Tibial nerve (tissue), 4 donors: ENCODE results near the gene SRSF10. TPM values are rescaled to one million over a fixed set of nuclear protein-coding genes. Genes with fewer than 3 reads are reported as not detected.

Experiments
- DNase-seq, 2 donors: peaks; one replicate each; pipeline ENCODE4 v3.0.0-alpha.2; 2019; ENCODE audit warnings: low spot score in 2 of 2
- H3K27ac ChIP-seq, 4 donors: fragments of 200-600 bp; sonication (generic) in 3 of 4; one replicate each; pipeline ENCODE4 v1.5.1; 2017 to 2019; ENCODE audit warnings: mild to moderate bottlenecking in 1 of 4
- H3K27me3 ChIP-seq, 2 donors: fragments of 200-600 bp; sonication (generic) in 1 of 2; one replicate each; pipeline versions ENCODE4 v1.5.1 to v1.6.0; 2017 to 2019
- H3K36me3 ChIP-seq, 3 donors: fragments of 200-600 bp; sonication (generic); one replicate each; pipeline ENCODE4 v1.5.1; 2018 to 2019
- H3K4me1 ChIP-seq, 4 donors: fragments of 200-600 bp; sonication (generic) in 3 of 4; one replicate each; pipeline ENCODE4 v1.5.1; 2017 to 2019
- H3K4me3 ChIP-seq, 4 donors: fragments of 200-600 bp; sonication (generic) in 3 of 4; one replicate each; pipeline ENCODE4 v1.5.1; 2017 to 2019; ENCODE audit warnings: mild to moderate bottlenecking in 1 of 4, moderate library complexity in 1 of 4
- H3K9me3 ChIP-seq, 4 donors: fragments of 200-600 bp; sonication (generic) in 3 of 4; one replicate each; pipeline ENCODE4 v1.5.1; 2017 to 2019
- EP300 ChIP-seq, 2 donors: sonication (generic); formaldehyde crosslinking; IDR thresholded peaks; one replicate each; pipeline ENCODE4 v1.6.1; 2017; ENCODE audit warnings: antibody characterized with exemption in 2 of 2, mild to moderate bottlenecking in 1 of 2
- POLR2A ChIP-seq, 2 donors: fragments of 450-650 bp; IDR thresholded peaks; one replicate each; pipeline ENCODE4 v1.6.1; 2017; ENCODE audit warnings: antibody characterized with exemption in 2 of 2, mild to moderate bottlenecking in 2 of 2, moderate library complexity in 2 of 2
- WGBS, 2 donors: methylation state at CpG; one replicate each; pipeline ENCODE4 v1.1.5; 2018; 5-methylcytosine and 5-hydroxymethylcytosine counted together
- total RNA-seq, 4 donors: library from RNA; depleted of rRNA; stranded (reverse); fragments of >200 nt; gene quantifications; one replicate each; pipeline ENCODE4 v1.1.0, GENCODE V29; 2016
- TF ChIP-seq, protein P1 (sequence below), 5 experiments: fragments of 200-600 bp in 3 of 5; fragments of 450-650 bp in 2 of 5; sonication (generic) in 3 of 5; IDR thresholded peaks; one replicate each; pipeline ENCODE4 v1.5.1; 2016 to 2019; ENCODE audit warnings: antibody characterized with exemption in 5 of 5, mild to moderate bottlenecking in 3 of 5, moderate library complexity in 2 of 5

Gene SRSF10
- 100 to 1,000 TPM in 1 of 4 donors, 10 to 100 TPM in 3; 58.6 to 113 (median 89.9) TPM for total RNA-seq

DNA sequence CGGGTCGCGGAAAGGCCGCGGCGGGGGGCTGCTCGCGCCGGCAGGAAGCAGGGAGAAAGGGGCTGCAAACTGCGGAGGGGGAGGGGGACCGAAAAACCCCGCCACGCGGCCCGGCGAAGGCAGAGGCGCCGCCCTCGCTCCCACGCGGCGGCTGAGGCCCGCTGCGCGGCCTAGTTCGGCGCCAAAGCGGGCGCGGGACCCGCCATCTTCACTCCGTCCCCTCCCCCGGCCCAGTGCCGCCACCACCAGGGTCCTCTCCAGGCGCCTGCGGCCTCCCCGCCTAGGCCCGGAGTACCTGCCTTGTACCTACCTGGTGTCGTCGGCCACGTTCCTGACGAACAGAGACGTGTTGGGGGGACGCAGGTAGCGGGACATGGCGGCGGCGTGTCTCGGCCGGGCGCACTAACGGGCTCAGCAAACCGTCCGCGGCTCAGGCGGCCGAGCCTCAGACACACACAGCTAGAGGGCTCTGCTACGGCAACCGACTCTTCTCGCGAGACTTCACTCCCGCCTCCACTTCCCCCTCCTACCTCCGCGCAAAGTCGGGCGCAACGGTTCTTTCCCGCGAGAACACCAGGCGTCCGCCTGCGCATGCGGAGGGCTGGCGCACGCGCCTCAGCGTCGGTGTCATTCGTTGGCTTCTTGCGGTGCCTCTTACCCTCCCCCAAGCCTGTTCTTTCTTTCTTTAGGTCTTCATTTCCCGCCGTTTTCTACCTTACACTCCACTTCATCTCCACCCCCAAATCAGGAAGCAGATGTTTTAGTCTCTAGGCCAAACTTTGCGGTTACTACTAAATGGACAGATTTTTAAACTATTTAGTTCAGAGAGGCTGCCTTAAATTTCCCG lies at the start of gene SRSF10:
SRSF10 (minus strand) TSS at position 447 of the 847 bp plus-strand sequence; CDS start at position 375, 72 bp downstream.
- Histone ChIP-seq H3K4me3 (peak within 1 kb of the TSS; percentile 70 to 97 (median 93)), H3K9me3 (no peaks in the 10 kb centered on the region), H3K4me1 (peaks cover 0 to 59% (median 37%) of the 10 kb centered on the region in 4 donors), H3K27ac (peak within 1 kb of the TSS; percentile 93 to 99 (median 98)), H3K27me3 (no peaks in the 10 kb centered on the region), H3K36me3 (no peaks in the 10 kb centered on the region)
- WGBS, 2 donors: 1% methylated on average over 68 to 84 of the region's 84 CpGs
- peak; percentile 95 for DNase-seq
- TF ChIP-seq EP300 (IDR thresholded peaks at IDR 0.05) (peak; percentile 94 to 99), POLR2A (IDR thresholded peaks at IDR 0.05) (peak; percentile 99)
- TF ChIP-seq, protein P1, sequence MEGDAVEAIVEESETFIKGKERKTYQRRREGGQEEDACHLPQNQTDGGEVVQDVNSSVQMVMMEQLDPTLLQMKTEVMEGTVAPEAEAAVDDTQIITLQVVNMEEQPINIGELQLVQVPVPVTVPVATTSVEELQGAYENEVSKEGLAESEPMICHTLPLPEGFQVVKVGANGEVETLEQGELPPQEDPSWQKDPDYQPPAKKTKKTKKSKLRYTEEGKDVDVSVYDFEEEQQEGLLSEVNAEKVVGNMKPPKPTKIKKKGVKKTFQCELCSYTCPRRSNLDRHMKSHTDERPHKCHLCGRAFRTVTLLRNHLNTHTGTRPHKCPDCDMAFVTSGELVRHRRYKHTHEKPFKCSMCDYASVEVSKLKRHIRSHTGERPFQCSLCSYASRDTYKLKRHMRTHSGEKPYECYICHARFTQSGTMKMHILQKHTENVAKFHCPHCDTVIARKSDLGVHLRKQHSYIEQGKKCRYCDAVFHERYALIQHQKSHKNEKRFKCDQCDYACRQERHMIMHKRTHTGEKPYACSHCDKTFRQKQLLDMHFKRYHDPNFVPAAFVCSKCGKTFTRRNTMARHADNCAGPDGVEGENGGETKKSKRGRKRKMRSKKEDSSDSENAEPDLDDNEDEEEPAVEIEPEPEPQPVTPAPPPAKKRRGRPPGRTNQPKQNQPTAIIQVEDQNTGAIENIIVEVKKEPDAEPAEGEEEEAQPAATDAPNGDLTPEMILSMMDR (IDR thresholded peaks at IDR 0.05): peak; percentile 28 to 84 (median 65)

DNA sequence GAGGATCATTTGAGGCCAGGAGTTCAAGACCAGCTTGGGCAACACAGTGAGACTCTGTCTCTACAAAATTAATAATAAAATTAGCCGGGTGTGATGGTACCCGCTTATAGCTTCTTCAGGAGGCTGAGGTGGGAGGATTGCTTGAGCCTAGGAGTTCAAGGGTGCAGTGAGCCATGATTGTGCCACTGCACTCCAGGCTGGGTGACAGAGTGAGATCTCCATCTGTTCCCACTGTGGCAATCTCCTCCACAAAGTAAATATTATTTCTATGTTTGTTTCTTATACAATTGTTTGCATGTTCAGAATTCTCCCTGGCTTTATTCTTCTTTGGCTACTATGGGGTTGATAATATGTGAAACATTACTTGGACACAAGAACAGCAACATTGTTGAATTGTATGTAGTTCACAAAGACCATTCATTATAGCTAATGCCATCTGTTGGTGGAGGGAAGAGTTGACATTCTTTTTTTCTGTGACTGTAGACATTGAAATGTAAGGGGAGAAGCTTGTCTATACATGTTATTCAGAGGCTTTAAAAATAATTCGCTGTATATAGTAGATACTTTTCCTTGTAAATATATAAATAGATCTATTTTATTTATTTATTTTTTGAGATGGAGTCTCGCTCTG lies 47.8 kb upstream of the SRSF10 start:
- no peak overlapping the region for H3K4me3 ChIP-seq

DNA sequence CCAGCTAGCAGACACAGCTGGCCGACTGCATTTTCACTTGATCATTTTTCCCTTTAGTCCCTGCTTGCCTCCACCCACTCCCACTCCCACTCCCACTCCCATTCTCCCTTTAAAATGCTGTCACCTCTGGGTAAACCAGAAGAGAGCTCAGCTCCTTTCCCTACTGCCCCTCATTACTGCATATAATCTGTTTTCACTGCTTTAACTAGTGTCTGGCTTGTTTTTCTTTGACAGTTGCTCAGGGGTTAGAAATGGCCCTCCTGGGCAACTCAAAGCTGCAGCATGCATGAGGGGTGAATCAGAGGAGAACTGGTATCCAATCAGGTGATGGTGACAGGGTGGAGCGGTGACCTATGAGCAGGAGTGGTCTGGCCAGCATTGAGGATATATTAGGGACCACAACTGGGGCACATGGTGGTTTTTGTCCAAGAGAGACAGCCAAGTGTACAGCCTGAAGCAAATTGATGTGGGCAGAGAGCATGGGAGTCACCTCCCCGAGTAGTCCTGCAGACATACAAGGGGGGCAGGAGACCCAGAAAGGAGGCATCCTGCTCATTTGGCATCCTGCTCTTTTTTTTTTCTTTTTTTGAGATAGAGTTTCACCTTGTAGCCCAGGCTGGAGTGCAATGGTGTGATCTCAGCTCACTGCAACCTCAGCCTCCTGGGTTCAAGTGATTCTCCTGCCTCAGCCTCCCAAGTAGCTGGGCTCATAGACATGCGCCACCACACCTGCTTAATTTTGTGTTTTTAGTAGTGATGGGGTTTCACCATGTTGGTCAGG lies 42.6 kb upstream of the SRSF10 start:
- Histone ChIP-seq H3K9me3 (no peaks in the 10 kb centered on the region), H3K27me3 (no peaks in the 10 kb centered on the region), H3K36me3 (no peaks in the 10 kb centered on the region), H3K4me3 (no peak overlapping the region), H3K4me1 (peaks cover 0 to 56% (median 38%) of the 10 kb centered on the region in 4 donors), H3K27ac (peak overlapping the region in 3 of 4 donors; percentile 7 to 95 (median 88))
- WGBS, 2 donors: 63 to 70% methylated on average over 4 of the region's 4 CpGs
- TF ChIP-seq POLR2A (IDR thresholded peaks at IDR 0.05): no peak
- TF ChIP-seq, protein P1 (IDR thresholded peaks at IDR 0.05): no peak
- no peak for TF ChIP-seq EP300 (IDR thresholded peaks at IDR 0.05)
- DNase-seq: no peak

More for the DNA sequence above, 47.8 kb upstream of the SRSF10 start:
- peak in 1 of 2 donors; percentile 37 for TF ChIP-seq EP300 (IDR thresholded peaks at IDR 0.05)
- TF ChIP-seq POLR2A (IDR thresholded peaks at IDR 0.05): no peak
- TF ChIP-seq, protein P1 (IDR thresholded peaks at IDR 0.05): peak; percentile 36 to 64 (median 55)
- WGBS, 2 donors: 60 to 63% methylated on average over 4 of the region's 4 CpGs
- DNase-seq: no peak
- no peaks in the 10 kb centered on the region for H3K9me3 ChIP-seq
- peaks cover 0 to 15% (median under 1%) of the 10 kb centered on the region in 4 donors for H3K4me1 ChIP-seq
- peak overlapping the region in 2 of 4 donors; percentile 17 to 40 for H3K27ac ChIP-seq
- H3K36me3 ChIP-seq: no peaks in the 10 kb centered on the region
- no peaks in the 10 kb centered on the region for H3K27me3 ChIP-seq

DNA sequence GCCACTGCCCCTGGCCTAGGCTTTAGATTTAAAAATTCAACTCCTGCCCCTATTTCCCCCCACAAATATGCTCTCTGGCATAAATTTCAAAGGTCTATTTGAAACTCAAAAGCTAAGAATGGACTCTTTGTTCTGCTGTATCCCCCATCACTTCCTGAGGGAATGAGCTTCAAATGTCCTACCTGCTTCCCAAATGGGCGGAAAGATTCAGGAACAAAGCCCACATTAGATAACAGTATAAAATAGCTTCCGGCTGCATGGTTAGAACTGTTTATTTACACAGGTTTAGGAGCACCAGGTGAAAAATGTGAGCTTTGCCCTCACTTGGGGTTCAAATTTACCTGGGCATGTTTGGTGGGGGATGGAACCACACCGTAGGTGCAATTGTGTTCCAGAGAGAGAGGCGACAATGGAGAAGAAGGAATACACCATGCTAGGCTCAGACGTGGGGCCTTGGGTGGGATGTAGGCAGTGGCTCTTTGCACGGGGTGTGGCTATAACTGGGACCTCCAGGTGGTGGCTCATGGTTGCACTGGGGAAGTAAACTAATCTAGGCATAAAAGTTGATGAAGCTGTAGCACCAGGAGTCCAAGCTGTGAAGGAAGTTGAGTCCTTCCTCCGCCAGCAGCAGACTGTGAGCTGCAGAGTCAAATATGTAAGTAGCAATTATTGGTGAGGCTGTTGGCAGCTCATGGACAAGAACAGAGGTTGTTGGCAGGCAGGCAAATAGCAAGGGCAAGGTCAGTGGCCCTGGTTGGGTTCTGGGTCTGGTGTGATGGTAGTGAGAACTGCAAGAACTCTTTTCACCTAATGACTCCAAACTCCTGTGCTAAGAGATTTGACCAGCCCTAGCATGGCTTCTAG lies 41.5 kb upstream of the SRSF10 start:
- Histone ChIP-seq H3K4me1 (peaks cover 0 to 61% (median 39%) of the 10 kb centered on the region in 4 donors), H3K27ac (peak overlapping the region in 3 of 4 donors; percentile 7 to 95 (median 88))
- 77 to 87% methylated on average over 7 of the region's 7 CpGs for WGBS, 2 donors

More for the DNA sequence above, 41.5 kb upstream of the SRSF10 start:
- no peak for DNase-seq
- Histone ChIP-seq H3K36me3 (no peaks in the 10 kb centered on the region), H3K9me3 (no peaks in the 10 kb centered on the region), H3K27me3 (no peaks in the 10 kb centered on the region), H3K4me3 (no peak overlapping the region)
- no peak for TF ChIP-seq POLR2A (IDR thresholded peaks at IDR 0.05)
- TF ChIP-seq EP300 (IDR thresholded peaks at IDR 0.05): no peak
- TF ChIP-seq, protein P1 (IDR thresholded peaks at IDR 0.05): no peak
